Body of pancreas (tissue), 4 donors: ENCODE data around the gene NOL11.

ENCODE experiments used
- POLR2A ChIP-seq, 3 donors: fragments of 450-650 bp; IDR thresholded peaks; one replicate each; pipeline ENCODE4 v1.6.1; 2016; ENCODE audit warnings: antibody characterized with exemption in 3 of 3, mild to moderate bottlenecking in 2 of 3
- TF ChIP-seq, protein P1 (sequence below), 7 experiments: fragments of 450-650 bp in 4 of 7; fragments of 200-600 bp in 3 of 7; sonication (generic) in 3 of 7; IDR thresholded peaks; one replicate each; pipeline ENCODE4 v1.5.1; 2016 to 2019; ENCODE audit warnings: antibody characterized with exemption in 7 of 7

GRCh38 chr17:67754001-67754400, 36.3 kb downstream of the NOL11 start:
- TF ChIP-seq, protein P1, sequence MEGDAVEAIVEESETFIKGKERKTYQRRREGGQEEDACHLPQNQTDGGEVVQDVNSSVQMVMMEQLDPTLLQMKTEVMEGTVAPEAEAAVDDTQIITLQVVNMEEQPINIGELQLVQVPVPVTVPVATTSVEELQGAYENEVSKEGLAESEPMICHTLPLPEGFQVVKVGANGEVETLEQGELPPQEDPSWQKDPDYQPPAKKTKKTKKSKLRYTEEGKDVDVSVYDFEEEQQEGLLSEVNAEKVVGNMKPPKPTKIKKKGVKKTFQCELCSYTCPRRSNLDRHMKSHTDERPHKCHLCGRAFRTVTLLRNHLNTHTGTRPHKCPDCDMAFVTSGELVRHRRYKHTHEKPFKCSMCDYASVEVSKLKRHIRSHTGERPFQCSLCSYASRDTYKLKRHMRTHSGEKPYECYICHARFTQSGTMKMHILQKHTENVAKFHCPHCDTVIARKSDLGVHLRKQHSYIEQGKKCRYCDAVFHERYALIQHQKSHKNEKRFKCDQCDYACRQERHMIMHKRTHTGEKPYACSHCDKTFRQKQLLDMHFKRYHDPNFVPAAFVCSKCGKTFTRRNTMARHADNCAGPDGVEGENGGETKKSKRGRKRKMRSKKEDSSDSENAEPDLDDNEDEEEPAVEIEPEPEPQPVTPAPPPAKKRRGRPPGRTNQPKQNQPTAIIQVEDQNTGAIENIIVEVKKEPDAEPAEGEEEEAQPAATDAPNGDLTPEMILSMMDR (IDR thresholded peaks at IDR 0.05), result no peak
- no peak for TF ChIP-seq POLR2A (IDR thresholded peaks at IDR 0.05)
